SK-N-MC (cell line): Measurements from ENCODE around the gene TMEM247.

Experiments used
- EZH2 ChIP-seq: fragments of 200-600 bp; sonication (generic); IDR thresholded peaks from one replicate; pipeline ENCODE4 v1.6.1; 2017; ENCODE audit warnings: antibody characterized with exemption
- POLR2AphosphoS5 ChIP-seq: IDR thresholded peaks from 2 replicates; pipeline ENCODE4 v1.6.1; 2012; ENCODE audit warnings: mild to moderate bottlenecking, low read depth, low read length, borderline replicate concordance

DNA sequence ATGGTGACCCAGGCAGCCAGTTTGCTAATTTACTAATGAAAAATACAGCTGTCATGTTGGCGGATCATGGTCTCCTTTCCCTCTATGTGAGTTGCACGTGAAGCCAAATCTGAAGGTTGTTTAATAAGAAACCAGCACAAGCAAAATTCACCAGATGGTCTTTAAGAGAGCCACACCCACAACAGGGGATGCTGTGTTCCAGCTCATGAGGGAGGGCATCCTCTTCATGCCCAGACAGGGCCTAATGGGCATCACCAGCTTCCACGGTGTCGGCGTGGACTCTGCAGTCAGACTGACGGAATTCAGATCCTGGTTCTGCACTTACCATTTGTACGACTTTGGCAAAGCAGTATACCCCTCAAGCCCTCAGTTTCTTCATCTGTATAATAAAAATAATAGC is 39.9 kb downstream of the TMEM247 start:
- TF ChIP-seq EZH2 (no peak), POLR2AphosphoS5 (no peak)
